ENCODE results near the gene EPDR1.
A peak's percentile ranks its signal among the peaks of the same experiment; 100 is the strongest.

EPDR1 gene

DNA sequence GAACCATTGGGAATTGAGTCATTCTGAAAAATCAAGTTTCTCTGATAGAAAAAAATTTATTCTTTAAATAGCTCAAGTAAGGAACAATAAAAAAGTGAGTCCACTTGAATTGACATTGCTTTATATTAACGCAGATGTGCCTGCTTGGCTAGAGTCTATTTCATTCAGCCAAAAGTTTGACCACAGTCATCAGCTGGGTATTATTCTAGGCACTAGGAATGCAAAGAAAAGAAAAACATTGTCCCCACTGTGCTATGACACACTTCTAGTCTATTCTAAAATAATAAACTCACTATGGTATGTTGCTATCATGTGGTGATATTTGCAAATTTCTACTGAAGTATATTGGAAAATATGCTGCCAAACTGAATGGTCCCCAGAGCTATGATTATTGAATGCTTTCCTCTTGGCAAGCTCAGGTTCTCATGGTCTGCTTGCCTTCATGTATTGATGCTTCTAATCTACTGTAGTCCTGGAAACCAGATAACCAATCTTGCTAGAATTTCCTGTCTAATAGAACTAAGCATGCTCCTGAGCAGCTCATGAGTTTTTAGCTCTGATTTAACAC lies 12.1 kb upstream of the EPDR1 start:
- no peaks in the 10 kb centered on the region for H3K4me1 ChIP-seq (ENCODE audit: insufficient read depth, insufficient read length)
- DNase-seq (ENCODE audit: low read depth, low spot score), result no peak
- no peak for TF ChIP-seq YY1 (IDR thresholded peaks at IDR 0.05; ENCODE audit: insufficient read depth, insufficient read length)
- no peak for TF ChIP-seq SUZ12 (IDR thresholded peaks at IDR 0.05; ENCODE audit: extremely low read depth, insufficient read depth, insufficient read length)
- TF ChIP-seq ZNF274 (IDR thresholded peaks at IDR 0.05; ENCODE audit: low read depth, low read length), result no peak
- H3K9me3 ChIP-seq (ENCODE audit: insufficient read depth, low read length), result no peaks in the 10 kb centered on the region
- H3K27me3 ChIP-seq (ENCODE audit: insufficient read depth, insufficient read length), result no peaks in the 10 kb centered on the region
- no peak overlapping the region for H3K4me3 ChIP-seq (ENCODE audit: insufficient read length, low read depth)
- no peaks in the 10 kb centered on the region for H3K36me3 ChIP-seq (ENCODE audit: insufficient read depth, insufficient read length, low read length)
- H3K9ac ChIP-seq (ENCODE audit: insufficient read length, low read depth), result no peak overlapping the region

DNA sequence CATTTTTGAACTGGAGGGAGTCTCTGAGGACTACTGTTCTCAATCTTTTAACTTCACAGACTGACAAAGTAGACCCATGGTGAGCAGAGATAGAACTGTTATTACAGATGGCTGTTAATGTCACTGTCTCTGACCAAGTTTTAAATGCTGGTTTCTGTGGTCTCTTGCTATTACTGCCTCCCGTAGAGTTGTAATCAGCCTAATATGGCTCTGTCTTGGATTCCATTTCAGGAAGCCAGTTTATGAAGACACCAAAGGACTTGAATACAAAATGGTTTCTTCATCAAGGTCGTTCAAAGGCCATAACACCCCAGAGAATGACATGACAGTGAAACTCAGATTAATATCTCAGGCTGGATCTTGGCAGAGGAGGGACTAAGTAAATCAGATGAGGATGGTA lies 7.7 kb upstream of the EPDR1 start:
- peaks cover 5% of the 10 kb centered on the region for H3K4me1 ChIP-seq (ENCODE audit: insufficient read depth, insufficient read length)
- H3K27me3 ChIP-seq (ENCODE audit: insufficient read depth, insufficient read length), result peaks cover 36% of the 10 kb centered on the region
- no peak for TF ChIP-seq ZNF274 (IDR thresholded peaks at IDR 0.05; ENCODE audit: low read depth, low read length)
- no peak for TF ChIP-seq SUZ12 (IDR thresholded peaks at IDR 0.05; ENCODE audit: extremely low read depth, insufficient read depth, insufficient read length)
- no peak for TF ChIP-seq YY1 (IDR thresholded peaks at IDR 0.05; ENCODE audit: insufficient read depth, insufficient read length)
- no peak for DNase-seq (ENCODE audit: low read depth, low spot score)
- H3K4me3 ChIP-seq (ENCODE audit: insufficient read length, low read depth), result no peak overlapping the region
- H3K9me3 ChIP-seq (ENCODE audit: insufficient read depth, low read length), result no peaks in the 10 kb centered on the region
- no peaks in the 10 kb centered on the region for H3K36me3 ChIP-seq (ENCODE audit: insufficient read depth, insufficient read length, low read length)
- H3K9ac ChIP-seq (ENCODE audit: insufficient read length, low read depth), result no peak overlapping the region

DNA sequence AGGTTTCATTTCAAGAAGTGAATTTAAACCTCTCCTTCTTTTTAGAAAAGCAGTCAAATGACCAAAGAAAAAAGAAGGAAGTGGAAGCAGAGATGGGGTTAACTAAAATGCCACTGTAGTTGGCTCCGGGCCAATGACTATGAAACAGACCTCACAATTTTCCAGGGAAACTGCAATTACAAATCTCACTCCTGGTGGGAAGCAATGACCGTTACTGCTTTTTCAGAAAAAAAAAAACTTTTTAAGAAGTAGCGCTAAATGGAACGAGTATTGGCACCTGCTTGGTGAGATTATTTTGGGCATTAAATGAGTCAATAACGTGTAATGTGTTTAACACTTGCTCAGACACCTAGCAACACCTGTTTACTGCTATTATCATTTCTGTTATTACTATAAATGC lies 5.0 kb upstream of the EPDR1 start:
- DNase-seq (ENCODE audit: low read depth, low spot score), result no peak
- Histone ChIP-seq H3K4me3 (ENCODE audit: insufficient read length, low read depth) (no peak overlapping the region), H3K9ac (ENCODE audit: insufficient read length, low read depth) (no peak overlapping the region), H3K27me3 (ENCODE audit: insufficient read depth, insufficient read length) (peaks cover 62% of the 10 kb centered on the region), H3K9me3 (ENCODE audit: insufficient read depth, low read length) (no peaks in the 10 kb centered on the region), H3K4me1 (ENCODE audit: insufficient read depth, insufficient read length) (peaks cover 5% of the 10 kb centered on the region), H3K36me3 (ENCODE audit: insufficient read depth, insufficient read length, low read length) (no peaks in the 10 kb centered on the region)
- TF ChIP-seq ZNF274 (IDR thresholded peaks at IDR 0.05; ENCODE audit: low read depth, low read length) (no peak), SUZ12 (IDR thresholded peaks at IDR 0.05; ENCODE audit: extremely low read depth, insufficient read depth, insufficient read length) (no peak), YY1 (IDR thresholded peaks at IDR 0.05; ENCODE audit: insufficient read depth, insufficient read length) (no peak)

DNA sequence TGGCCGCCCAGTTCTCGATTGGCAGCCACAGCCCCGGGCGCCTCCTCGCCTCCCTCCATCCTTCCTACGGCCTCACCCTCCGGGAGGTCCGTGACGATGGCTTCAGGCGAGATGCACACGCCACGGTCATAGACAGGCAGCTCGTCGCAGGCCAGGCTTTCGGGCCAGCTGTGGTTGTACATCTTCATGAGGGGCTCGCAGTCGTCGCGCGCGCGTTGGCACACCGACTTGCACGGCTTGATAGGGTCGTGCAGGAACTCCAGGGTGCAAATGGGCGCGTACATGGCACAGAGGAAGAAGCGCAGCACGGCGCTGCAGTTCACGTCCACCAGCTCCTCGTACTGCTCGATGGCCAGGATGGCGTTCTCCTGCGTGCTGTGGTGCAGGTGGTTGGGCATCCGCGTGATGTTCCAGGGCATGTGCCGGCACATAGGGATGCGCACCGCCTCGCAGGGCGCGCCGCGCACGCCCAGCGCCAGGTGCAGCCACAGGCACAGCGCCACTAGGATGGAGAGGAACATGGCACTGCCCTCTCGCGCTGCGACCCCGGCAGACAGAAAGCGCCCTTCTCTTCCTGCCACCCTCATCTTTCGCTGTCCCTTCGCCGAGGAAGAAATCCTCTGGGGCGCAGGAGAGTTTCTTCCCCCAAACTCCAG lies 4.3 kb upstream of the EPDR1 start:
- DNase-seq (ENCODE audit: low read depth, low spot score), result no peak
- TF ChIP-seq SUZ12 (IDR thresholded peaks at IDR 0.05; ENCODE audit: extremely low read depth, insufficient read depth, insufficient read length) (peak; percentile 45), YY1 (IDR thresholded peaks at IDR 0.05; ENCODE audit: insufficient read depth, insufficient read length) (no peak), ZNF274 (IDR thresholded peaks at IDR 0.05; ENCODE audit: low read depth, low read length) (no peak)
- peak overlapping the region; percentile 62 for H3K4me3 ChIP-seq (ENCODE audit: insufficient read length, low read depth)
- H3K9me3 ChIP-seq (ENCODE audit: insufficient read depth, low read length), result no peaks in the 10 kb centered on the region
- no peaks in the 10 kb centered on the region for H3K36me3 ChIP-seq (ENCODE audit: insufficient read depth, insufficient read length, low read length)
- peaks cover 63% of the 10 kb centered on the region for H3K27me3 ChIP-seq (ENCODE audit: insufficient read depth, insufficient read length)
- peak overlapping the region; percentile 61 for H3K9ac ChIP-seq (ENCODE audit: insufficient read length, low read depth)
- peaks cover 5% of the 10 kb centered on the region for H3K4me1 ChIP-seq (ENCODE audit: insufficient read depth, insufficient read length)

DNA sequence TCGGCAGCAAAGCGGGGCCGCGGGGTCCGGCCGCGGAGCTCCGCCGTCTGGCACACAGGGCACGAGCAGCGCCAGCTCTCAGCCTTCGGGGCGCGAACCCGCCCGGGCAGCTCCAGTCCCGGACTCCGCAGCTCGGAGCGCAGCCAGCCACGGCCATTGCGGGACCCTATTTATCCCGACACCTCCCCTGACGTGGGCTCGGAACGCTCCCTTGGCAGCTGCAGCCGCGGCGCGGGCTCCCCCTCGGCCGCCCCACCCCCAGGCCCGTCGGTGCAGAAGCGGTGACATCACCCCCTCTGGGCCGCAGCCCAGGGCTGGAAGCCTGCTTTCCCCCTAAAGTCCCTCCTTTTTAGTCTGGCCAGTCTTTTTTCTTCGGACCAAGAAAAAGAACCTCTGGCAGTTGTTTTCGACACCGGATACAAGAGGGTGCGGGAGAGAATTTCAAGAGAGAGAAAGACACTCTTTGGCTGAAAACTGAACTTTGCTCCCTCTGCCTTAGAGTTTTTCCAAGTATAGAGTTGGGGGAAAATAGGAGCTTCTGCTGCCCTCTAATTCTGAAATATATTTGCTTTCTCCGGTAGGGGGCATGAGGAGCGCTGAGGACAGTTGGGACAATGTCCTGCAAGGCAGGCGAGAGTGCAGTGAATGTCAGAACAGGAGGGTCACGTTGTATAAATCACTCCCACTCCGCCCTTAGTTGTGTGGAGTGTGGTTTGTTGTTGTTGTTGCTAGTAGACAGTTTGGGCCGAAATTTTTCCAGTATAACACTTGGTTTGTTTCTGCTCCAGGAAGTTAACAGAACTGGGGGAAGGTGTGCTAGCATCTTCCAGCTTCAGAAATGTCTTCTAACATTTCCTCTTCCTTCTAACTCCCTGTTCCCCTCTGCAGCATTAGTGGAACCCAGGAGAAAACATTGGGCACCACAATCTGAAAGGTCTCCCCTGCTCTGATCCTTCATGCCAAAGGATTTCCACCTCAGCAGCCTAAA lies 3.5 kb upstream of the EPDR1 start, which contains the start of gene SFRP4:
SFRP4 (minus strand) TSS at position 145 of the 988 bp plus-strand sequence. CDS start 280 bp downstream, outside the sequence.
- TF ChIP-seq SUZ12 (IDR thresholded peaks at IDR 0.05; ENCODE audit: extremely low read depth, insufficient read depth, insufficient read length), result peak; percentile 7
- TF ChIP-seq YY1 (IDR thresholded peaks at IDR 0.05; ENCODE audit: insufficient read depth, insufficient read length), result no peak
- Histone ChIP-seq H3K9ac (ENCODE audit: insufficient read length, low read depth) (peak within 1 kb of the TSS; percentile 61), H3K27me3 (ENCODE audit: insufficient read depth, insufficient read length) (peaks cover 63% of the 10 kb centered on the region), H3K4me1 (ENCODE audit: insufficient read depth, insufficient read length) (peaks cover 5% of the 10 kb centered on the region), H3K4me3 (ENCODE audit: insufficient read length, low read depth) (peak within 1 kb of the TSS; percentile 62), H3K9me3 (ENCODE audit: insufficient read depth, low read length) (no peaks in the 10 kb centered on the region), H3K36me3 (ENCODE audit: insufficient read depth, insufficient read length, low read length) (no peaks in the 10 kb centered on the region)
- DNase-seq (ENCODE audit: low read depth, low spot score), result peak; percentile 51

DNA sequence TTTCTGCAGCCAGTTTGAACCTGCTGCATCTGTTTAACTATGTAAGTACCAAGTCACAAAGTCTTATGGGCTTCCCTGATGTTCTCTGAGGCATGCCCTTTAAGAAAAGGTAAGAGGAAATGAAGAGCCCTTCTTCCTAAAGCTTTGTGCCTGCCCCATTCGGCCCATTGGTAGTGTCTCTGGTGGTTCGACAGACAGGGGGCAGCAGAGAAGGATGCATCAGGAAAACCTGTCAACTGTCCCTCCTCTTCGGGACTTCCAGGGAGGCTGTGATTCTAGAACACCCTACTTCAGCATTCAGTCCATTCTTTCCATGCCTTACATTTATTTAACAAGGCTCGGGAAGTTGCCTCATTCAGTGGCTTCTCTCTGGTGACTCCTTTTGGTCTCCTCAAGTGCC lies 1.9 kb upstream of the EPDR1 start:
- H3K9ac ChIP-seq (ENCODE audit: insufficient read length, low read depth), result no peak overlapping the region
- H3K27me3 ChIP-seq (ENCODE audit: insufficient read depth, insufficient read length), result peaks cover 63% of the 10 kb centered on the region
- no peak for DNase-seq (ENCODE audit: low read depth, low spot score)
- H3K4me1 ChIP-seq (ENCODE audit: insufficient read depth, insufficient read length), result peaks cover 5% of the 10 kb centered on the region
- no peaks in the 10 kb centered on the region for H3K9me3 ChIP-seq (ENCODE audit: insufficient read depth, low read length)
- peaks cover 6% of the 10 kb centered on the region for H3K36me3 ChIP-seq (ENCODE audit: insufficient read depth, insufficient read length, low read length)
- no peak overlapping the region for H3K4me3 ChIP-seq (ENCODE audit: insufficient read length, low read depth)
- TF ChIP-seq SUZ12 (IDR thresholded peaks at IDR 0.05; ENCODE audit: extremely low read depth, insufficient read depth, insufficient read length), result no peak
